Stimulated activated CD4-positive, alpha-beta T cell treated with anti-CD3 and anti-CD28 coated beads, TNF-alpha, amount 100 ng/mL, for 1 hour (primary cell): Measurements from ENCODE around the gene PPP1R15B.
"Not testable (repeated sequence)": the region's sequence is repeated elsewhere in the genome, so short reads cannot be mapped to it uniquely, and the experiment has no call there.

Experiments
- DNase-seq, 3 donors: peaks; one replicate each; pipeline ENCODE4 v3.0.0-alpha.2; 2020; ENCODE audit warnings: low read depth in 3 of 3, low spot score in 1 of 3

The PPP1R15B gene

DNA sequence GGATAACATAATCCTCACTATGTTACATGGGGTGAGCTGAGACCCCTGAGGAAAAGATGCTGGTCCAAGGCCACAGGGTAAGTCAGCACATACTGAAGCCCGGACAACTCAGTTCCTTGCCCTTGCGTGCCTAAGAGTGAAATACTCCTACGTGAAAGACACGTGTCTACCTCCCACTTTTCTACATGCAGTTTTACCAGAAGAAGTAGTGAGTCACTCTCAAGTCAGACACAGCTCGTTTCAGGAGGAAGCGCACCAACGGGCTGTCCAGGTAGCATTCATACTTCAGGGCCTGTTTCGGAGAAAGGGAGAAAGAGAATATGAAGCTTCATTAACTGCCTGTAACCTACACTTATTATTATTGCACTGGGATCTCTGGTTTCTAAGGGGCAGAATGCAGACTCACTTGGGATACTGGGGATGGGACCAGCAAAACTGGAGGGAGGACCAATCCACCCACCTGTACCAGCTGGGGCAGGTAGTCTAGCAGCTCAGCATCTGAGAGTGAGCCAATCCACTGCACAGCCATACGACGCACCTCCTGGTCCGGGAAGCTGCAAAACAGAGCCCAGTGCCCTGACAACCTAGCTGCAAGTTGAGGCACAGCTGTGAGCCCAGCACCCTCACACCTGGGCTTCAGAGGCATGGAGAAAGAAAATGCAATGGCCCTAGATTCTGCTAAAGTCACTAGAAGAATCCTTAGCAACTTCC, 32.4 kb upstream of the PPP1R15B start:
- DNase-seq: no peak

DNA sequence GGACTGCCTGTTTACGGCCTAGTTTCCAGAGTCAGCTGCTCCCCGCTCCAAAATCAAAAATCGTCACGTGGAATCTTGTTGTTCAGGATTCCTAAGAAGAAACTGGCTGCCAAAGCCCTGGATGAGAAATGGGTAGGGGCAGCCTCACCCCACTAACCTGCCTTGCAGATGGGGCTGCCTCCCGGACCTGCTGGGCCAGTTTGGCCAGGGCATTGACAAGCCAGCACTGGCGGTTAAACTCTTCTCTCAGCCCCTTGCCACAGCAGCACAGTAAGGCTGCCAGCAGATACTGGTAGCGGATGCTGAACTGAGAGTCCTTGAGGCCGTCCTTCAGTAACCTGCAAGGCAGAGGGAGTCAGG, 31.6 kb upstream of the PPP1R15B start:
- no peak for DNase-seq

DNA sequence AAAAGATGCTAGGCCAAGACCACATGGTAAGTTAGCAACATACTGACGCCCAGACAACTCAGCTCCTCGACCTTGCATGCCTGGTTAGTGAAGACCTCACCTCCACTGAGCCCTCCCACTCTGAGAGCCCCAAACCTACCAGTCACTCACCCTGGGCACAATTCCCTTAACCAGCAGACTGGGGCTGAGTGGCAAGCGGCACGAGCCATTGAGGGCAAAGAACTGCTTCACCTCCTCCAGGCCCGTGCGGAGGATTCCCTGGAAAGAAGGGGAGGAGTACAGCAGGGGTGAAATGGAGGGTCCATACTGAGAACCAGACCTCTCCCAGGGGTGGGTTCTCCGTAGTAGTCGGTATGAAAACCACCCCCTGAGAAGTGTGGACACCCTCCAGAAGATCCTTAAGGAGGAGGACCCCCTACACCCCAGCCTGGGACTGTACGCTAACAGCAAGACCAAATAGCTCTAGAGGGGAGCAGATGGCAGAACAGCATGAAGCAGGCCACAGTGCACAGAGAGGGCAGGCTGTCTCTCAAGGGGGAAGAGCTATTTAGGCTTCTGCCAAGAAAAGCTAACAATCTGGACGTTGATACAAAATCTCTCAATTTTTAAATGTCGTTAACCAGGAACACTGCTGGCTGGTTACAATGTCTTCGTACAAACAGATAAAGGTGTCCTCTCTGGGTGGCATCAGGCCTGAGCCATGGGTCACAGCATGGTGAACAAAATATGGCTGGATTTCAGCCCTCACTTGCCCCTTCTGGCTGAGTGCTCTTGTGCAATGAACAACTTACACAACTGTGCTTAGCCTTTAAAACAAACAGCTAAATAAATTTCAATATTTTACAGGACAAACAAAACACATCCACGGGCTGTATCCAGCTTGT, 31.0 kb upstream of the PPP1R15B start:
- no peak for DNase-seq

DNA sequence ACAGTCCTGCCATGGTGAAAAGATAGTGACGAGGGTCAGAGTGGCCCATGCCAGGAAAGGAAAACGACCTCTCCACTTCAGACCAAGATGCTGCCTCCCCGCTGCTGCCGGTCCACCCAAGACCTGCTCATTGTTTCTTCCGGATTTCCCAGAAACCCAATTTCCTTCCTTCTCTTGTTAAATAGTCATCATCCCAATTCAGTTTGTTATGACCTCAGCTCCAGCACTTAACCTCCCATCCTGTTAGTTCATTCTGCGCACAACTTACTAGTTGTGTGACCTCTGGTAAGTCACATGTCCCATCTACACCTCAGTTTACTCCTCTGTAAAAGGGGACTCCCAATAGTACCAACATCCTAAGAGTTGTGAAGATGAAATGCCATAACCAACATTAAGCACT, 29.9 kb upstream of the PPP1R15B start:
- no peak for DNase-seq

DNA sequence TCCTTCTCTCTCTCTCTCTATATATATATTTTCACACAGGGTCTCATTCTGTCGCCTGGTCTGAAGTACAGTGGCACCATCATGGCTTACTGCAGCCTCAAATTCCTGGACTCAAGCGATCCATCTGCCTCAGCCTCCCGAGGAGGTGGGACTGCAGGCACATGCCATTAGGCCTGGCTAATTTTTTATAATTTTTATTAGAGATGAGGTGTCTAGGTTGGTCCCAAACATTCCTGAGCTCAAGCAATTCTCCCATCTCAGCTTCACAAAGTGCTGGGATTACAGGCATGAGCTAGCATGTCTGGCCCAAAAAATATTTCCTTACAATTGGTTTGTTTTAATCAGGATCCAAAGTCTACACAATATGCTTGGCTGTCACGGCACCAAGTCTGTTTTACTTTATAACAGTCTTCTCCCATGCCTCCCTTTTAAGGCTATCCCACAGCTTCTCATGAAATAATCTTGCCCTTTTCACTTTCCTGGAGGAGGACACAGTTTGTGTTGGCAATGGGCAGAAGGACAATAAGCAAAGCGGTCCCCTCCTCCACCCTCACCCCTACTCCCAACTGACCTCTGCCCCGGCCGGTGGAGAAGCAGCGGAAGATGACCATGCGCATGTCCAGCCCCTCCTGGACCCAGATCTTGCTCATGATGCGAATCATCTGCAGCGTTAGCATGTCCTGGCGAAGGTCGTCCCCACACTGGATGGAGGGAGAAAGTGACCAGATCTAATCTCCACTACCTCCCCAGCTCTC, 28.2 kb upstream of the PPP1R15B start:
- DNase-seq: no peak

DNA sequence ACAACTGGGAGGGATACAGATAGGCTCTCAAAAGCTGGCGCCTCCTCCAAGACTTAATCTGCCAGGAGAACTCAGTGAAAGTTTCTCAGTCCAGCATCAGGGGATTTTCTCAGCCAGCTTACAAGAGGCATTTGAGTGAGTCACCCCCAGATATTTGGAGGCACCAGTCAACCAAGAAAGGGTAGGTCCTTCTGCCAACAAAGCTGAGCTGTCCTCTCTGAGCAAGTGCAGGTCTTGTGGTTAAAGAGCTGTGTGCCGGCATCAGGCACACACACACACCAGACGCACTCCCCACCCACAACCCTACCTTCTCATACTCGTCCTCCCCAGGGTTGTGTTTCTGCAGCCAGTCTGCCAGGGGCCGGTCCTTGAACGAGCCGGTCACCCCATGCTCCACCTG, 27.0 kb upstream of the PPP1R15B start:
- no peak for DNase-seq

DNA sequence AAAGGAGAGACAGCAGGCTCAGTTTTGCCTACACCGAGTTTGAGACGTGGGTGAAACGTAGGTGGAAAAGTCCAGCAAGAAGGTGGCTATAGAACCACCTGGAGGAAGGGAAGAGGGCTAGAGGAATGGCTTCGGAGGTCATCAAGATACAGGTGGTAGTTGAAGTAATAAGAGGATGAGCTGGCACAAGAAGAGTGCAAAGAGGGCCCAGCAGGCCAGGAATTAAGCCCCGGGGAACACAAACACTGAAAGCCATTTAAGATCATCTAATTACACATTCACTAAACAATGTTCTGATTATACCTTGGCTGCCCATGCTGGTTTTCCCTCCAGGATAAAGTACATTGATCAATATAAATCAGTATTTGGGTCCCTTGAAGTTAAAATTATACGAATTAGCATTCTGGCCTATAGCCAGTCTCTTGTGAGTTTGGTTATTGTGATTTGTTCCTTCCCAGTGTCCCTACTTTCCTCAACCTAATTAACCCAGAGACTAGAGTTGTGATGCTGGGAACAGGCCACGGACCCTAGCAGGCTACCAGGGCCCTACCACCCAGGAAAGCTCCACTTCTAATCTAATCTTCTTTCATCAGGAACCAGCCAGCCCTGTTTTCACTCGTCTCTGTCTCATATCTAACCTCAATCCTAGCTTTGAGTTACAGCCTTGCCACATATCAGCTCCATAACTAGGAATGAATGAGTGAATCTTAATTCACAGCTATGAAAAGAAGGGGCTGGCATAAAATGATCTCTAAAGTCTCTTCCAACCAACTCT, 26.4 kb upstream of the PPP1R15B start:
- DNase-seq: no peak

DNA sequence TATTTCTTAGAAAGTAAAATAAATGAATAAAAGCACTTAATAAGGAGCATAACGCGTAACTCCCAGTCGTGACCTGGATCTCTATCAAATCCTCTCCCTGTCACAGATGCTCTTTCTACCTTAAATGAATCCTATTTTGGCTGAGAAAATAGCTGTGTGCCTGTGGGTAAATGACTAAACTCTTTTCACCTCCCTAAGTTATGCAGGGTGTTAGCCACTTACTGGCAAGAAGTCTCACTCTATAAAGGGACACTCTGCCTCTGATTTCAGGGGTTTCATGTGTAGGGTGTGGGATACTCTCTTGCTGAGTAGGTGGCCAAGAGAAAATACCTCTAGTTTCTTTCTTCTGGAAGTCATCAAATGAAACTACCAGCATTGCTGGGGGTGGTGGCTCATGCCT, 24.3 kb upstream of the PPP1R15B start:
- DNase-seq: no peak

DNA sequence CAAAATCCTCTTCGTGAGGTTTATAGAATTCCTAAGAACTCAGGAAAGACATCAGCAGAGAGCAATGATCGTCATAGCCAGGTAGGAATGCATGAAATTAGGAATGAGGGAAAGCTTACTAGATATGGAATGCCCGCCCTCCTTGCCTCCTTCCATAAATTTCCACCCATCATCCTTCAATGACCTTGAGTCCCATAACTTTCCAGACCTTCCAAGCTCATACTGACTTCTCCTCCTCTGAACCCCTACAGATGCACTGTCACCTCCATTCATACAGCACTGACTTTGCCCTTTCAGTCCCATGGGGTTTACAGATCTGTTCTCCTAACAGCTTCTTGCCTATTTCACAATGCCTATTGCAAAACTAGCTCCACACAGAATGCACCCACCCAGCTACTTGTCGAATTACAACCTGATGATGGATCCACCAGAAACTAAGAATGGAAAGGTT, 23.8 kb upstream of the PPP1R15B start:
- DNase-seq: no peak

DNA sequence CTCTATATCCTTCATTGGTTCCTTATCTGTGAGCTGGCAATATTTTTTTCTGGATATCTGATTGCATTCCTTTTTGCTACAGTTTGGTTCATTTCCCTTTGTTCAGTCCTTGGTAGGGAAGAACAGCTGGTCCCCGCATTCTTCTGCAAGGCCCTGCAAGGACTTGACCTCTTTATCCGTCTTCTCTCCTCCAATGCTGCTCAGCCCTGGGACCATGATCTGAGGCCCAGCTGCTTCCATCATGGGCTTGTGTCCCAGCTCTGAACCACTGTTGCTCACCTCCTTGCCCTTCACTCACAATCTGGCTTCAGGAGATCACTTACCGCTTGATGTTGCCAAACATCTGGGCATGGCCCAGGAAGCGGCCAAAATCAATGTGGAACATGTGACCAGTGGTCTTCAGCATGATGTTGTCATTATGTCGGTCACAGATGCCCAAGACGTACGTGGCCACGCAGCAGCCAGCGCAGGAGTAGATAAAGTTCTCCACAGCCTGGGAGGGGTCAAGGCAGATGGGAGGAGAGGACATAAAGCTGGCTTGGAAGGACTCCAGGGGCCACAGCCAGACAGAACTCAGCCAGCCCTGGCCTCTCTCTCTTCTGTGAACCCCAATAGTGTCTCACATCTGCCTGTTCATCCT, 22.6 kb upstream of the PPP1R15B start:
- DNase-seq: no peak

DNA sequence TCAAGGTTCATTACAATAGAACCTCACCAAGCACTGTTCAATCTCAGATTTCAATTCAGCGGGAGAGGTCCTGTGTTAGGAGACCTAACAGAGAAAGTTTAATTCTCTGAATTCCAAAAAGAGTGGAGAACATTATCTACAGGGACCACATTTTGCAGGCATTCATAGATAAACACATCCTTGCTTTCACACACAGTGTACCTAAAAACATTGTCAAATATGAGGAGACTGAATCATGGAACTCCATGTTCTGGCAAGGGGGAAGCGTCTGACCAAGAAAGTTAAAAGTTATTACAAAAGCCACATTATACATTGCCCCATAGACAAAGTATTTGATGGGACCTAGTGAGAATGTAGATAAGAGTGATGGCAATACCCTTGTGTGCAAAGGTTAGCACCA, 21.1 kb upstream of the PPP1R15B start:
- no peak for DNase-seq

DNA sequence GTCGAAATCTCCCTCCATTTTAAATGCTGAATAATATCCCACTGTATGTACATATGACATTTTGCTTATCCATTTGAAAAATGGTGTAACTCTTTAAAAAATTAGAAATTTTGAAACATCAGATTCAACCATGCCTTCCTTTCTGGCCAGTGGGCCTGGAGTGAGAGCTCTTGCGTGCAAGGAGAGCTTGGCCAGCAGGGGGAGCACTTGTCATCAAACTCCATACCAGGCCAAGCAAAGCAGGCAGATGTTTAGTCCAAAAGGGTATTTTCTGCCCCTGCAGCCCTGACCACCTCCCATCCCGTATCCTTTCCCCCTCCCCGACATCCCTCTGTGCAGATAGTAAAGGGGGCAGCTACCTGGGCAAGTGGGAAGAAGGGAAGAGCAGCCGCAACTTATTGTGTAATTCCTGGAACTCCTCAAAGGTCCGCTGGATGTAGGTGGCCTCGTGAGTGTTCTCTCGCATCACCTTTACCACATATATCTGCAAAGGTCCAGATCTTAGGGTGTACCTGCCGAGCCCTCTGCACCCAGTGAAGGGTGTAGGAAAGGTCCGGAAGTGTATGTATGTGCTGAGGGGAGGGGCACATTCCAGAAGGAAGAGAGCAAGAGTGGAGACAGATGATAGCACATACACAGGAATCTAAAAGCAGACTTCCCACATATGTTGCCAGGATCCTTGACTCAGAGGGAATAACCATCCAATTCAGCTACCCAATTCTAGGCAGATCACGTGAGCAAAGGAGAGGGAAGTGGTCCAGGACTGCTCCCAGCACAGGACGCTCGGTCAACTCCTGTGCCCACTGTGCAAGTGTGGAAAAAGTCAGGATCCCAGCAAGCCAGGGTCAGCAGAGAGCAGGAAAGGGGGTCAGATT, 19.9 kb upstream of the PPP1R15B start:
- peak; percentile 42 to 73 (median 54) for DNase-seq

DNA sequence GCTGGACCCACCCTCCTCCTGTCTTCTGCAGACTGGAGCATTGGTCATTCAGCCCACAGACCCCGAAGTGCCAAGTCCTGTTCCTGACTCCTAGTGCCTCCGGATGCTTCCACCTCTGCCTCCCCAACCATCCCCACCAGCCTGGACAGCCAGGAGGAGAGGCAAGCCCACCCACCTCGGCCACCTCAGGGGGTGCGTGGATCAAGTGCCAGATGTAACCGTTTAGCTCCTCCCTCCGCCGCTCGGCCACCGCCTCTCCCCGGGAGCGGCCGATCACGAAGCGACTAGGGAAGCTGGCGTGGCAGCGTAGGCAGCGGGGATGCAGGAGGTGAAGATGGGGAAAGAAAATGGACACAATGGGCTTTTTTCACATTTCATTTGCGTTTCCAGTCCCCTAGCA, 18.1 kb upstream of the PPP1R15B start:
- no peak for DNase-seq

DNA sequence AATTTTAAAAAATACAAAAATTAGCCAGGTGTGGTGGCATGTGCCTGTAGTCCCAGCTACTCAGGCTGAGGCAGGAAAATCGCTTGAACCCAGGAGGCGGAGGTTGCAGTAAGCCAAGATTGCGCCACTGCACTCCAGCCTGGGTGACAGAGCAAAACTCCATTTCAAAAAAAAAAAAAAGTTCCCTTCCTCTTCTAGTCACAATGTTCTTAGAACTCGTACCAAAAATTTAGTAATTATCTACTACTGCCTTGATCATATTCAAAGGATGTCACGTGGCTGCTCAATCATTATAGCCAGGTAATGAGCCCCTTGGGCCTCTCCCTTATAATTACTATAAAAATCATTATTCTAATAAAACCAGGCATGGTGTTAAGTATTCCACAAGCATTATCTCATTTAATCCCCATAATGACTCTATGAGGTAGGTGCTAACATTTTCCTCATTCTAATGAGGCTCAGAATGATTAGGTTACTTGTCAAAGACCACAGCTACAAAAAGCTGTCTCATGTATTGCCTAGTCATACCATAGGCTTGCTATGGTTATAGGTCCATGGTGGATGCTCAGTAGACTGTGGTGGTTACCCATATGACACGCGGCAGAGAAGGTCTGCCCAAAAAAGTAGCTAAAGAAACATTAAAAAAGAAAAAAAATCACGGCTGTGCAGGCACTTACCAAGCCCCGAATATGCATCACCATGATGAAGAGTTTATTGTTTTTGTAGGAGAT, 15.5 kb upstream of the PPP1R15B start:
- DNase-seq: no peak

DNA sequence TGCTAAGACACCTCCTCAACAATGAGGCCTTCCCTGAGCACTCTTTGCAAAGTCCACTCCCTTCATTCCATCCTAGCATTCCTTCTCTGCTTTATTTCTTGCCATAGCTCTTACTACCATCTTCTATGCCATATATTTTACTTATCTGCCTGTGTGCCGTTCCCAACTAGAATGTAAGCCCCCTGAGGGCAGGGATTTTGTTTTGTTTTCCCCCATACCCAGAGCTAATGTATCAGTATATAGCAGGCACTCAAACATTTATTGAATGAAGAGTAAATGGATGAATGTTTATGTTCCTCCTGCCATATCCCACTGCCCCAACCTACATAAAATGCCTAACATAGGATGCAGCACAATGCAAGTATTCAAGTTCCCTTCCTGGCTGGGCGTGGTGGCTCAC, 14.9 kb upstream of the PPP1R15B start:
- no peak for DNase-seq

DNA sequence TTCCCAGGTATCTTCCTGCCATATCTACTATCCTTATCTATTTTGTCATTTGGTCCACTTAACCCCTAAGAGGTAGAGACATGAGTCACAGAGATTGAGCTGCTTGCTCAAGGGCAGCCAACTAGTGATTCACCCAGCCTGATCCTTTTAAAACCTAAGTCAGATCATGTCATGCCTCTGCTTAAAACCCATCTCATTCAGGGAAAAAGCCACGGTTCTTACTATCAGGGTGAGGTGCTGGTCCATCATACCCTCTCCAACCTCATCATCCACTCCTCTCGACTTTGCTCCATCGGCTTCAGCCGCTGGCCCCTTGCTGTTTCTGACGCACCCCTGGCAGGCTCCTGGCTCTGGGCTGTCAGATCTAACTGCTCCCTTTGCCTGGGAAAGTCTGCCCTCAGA, 14.4 kb upstream of the PPP1R15B start:
- no peak for DNase-seq

DNA sequence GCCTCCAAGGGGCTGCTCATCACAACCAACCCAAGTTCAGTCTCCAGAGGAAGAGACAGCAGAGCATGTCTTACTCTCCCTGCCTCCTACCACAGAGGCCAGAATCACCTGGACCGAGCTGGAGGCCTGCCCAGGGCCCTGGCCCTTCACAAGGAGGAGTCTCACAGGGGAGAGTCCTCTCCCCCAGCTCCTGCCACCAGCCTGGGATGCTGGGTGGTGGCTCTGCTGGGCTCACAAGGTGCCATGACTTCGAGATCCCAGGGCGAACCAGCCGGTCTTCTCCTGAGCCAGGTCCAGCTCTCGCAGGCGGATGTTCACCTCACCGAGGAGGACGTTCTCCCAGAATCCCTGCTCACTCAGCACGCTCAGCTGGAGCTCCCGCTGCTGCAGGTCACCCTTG, 13.0 kb upstream of the PPP1R15B start:
- no peak for DNase-seq

DNA sequence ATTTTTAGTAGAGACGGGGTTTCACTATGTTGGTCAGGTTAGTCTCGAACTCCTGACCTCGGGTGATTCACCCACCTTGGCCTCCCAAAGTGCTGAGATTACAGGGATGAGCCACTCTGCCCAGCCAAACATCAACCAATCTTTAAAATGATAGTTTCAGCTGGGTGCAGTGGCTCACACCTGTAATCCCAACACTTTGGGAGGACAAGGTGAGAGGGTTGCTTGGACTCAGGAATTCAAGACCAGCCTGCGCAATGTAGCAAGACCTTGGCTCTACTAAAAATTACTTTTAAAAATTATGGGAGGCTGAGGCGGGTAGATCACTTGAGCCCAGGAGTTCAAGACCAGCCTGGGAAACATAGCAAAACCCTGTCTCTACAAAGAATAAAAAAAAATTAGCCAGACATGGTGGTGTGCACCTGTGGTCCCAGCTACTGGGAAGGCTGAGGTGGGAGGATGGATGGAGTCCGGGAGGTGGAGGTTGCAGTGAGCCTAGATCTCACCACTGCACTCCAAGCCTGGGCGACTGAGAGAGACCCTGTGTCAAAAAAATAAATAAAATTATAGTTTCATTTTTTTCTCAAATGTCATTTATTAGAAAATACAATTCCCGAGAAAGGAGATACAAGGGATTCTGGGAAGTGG, 10.6 kb upstream of the PPP1R15B start:
- DNase-seq: not testable (repeated sequence)
